Thoracic aorta (tissue), 2 donors: ENCODE results near the gene SSBP3. TPM values are rescaled to one million over a fixed set of nuclear protein-coding genes. Genes with fewer than 3 reads are reported as not detected.
A peak's percentile ranks its signal among the peaks of the same experiment; 100 is the strongest.
"Not testable (repeated sequence)": the region's sequence is repeated elsewhere in the genome, so short reads cannot be mapped to it uniquely, and the experiment has no call there.

Experiments
- ATAC-seq: fragments of 150-250 bp; one replicate; pipeline ENCODE4 v1.8.0; 2017; ENCODE audit warnings: low read depth; ENCODE audit not compliant: insufficient number of reproducible peaks, low FRiP score
- DNase-seq: peaks from one replicate; pipeline ENCODE4 v3.0.0-alpha.2; 2020; ENCODE audit warnings: low spot score
- H3K27ac ChIP-seq, 2 donors: fragments of 200-600 bp; sonication (generic); 1 replicate in 1 of 2; 2 replicates in 1 of 2; pipeline ENCODE4 v1.5.1; 2016; ENCODE audit warnings: mild to moderate bottlenecking in 2 of 2, moderate library complexity in 2 of 2
- H3K27me3 ChIP-seq: fragments of 200-600 bp; sonication (generic); replicated peaks from 2 replicates; pipeline ENCODE4 v1.6.0; 2016; ENCODE audit warnings: mild to moderate bottlenecking; ENCODE audit not compliant: insufficient read depth
- H3K36me3 ChIP-seq: fragments of 200-600 bp; sonication (generic); one replicate; pipeline ENCODE4 v1.5.1; 2016
- H3K4me1 ChIP-seq, 2 donors: fragments of 200-600 bp; sonication (generic); 1 replicate in 1 of 2; 2 replicates in 1 of 2; pipeline versions ENCODE4 v1.5.1 to v1.6.0; 2016; ENCODE audit warnings: low read depth in 2 of 2, mild to moderate bottlenecking in 1 of 2; ENCODE audit not compliant: control insufficient read depth in 1 of 2
- H3K4me3 ChIP-seq: fragments of 200-600 bp; sonication (generic); 2 replicates; pipeline ENCODE4 v1.5.1; 2016; ENCODE audit warnings: mild to moderate bottlenecking
- H3K9me3 ChIP-seq: fragments of 200-600 bp; sonication (generic); 2 replicates; pipeline ENCODE4 v1.5.1; 2016
- total RNA-seq, 2 donors: library from RNA; depleted of rRNA; stranded (reverse); fragments of >200 nt; gene quantifications; one replicate each; pipeline versions ENCODE4 v1.1.0 to v1.2.3, GENCODE V29; 2016
- TF ChIP-seq, protein P1 (sequence below): fragments of 200-600 bp; sonication (generic); IDR thresholded peaks from one replicate; pipeline ENCODE4 v1.5.1; 2019; ENCODE audit warnings: antibody characterized with exemption

Gene SSBP3
- total RNA-seq, 2 donors from 2014 or later: 33.4 to 87.1 TPM

DNA sequence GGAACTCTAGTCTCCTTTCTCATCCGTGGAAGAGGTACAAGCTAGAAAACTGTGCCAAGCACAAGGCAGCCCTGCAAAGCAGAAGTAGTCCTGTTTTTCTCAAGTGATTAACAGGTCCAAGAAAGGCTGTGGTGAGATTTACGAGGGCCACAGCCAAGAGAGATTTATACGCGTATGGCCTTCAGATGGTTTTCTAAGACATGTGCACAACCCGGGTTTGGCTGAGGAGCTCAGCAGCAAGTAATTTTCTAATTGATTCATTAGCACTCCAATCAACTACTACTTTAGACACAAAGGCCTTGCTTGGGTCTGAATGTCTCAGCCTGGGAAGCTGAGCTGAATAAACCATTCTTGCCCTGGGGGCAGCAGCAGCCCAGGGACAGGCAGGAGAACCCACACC is 55.8 kb downstream of the SSBP3 start:
- Histone ChIP-seq H3K4me3 (no peak overlapping the region), H3K27ac (peak overlapping the region in 1 of 2 donors; percentile 0)
- no peak for DNase-seq

DNA sequence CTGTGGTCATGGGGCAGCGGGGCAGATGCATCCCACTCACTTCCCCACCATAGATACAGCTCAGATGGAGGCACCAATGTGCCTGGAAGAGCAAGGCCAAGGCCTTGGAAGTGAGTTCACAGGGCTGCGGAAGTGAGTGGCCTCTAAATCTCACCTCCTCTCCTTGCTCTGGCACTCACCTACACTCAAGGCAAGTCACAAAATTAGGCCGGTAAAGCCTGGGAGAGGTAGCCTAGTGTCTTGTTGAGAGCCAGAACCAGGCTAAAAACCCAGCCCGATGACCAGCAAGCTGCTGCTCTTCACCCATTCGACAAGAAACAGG is 57.5 kb downstream of the SSBP3 start:
- Histone ChIP-seq H3K4me3 (no peak overlapping the region), H3K4me1 (peaks cover 0 to 27% of the 10 kb centered on the region in 2 donors), H3K36me3 (no peaks in the 10 kb centered on the region), H3K27me3 (no peaks in the 10 kb centered on the region), H3K9me3 (no peaks in the 10 kb centered on the region), H3K27ac (no peak overlapping the region)
- DNase-seq: no peak
- TF ChIP-seq, protein P1, sequence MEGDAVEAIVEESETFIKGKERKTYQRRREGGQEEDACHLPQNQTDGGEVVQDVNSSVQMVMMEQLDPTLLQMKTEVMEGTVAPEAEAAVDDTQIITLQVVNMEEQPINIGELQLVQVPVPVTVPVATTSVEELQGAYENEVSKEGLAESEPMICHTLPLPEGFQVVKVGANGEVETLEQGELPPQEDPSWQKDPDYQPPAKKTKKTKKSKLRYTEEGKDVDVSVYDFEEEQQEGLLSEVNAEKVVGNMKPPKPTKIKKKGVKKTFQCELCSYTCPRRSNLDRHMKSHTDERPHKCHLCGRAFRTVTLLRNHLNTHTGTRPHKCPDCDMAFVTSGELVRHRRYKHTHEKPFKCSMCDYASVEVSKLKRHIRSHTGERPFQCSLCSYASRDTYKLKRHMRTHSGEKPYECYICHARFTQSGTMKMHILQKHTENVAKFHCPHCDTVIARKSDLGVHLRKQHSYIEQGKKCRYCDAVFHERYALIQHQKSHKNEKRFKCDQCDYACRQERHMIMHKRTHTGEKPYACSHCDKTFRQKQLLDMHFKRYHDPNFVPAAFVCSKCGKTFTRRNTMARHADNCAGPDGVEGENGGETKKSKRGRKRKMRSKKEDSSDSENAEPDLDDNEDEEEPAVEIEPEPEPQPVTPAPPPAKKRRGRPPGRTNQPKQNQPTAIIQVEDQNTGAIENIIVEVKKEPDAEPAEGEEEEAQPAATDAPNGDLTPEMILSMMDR: no peak
- ATAC-seq: no peak

More for the DNA sequence above, 55.8 kb downstream of the SSBP3 start:
- TF ChIP-seq, protein P1: no peak
- H3K9me3 ChIP-seq: no peaks in the 10 kb centered on the region
- H3K36me3 ChIP-seq: no peaks in the 10 kb centered on the region
- H3K4me1 ChIP-seq: peaks cover 0 to 27% of the 10 kb centered on the region in 2 donors
- no peak for ATAC-seq
- H3K27me3 ChIP-seq: no peaks in the 10 kb centered on the region

DNA sequence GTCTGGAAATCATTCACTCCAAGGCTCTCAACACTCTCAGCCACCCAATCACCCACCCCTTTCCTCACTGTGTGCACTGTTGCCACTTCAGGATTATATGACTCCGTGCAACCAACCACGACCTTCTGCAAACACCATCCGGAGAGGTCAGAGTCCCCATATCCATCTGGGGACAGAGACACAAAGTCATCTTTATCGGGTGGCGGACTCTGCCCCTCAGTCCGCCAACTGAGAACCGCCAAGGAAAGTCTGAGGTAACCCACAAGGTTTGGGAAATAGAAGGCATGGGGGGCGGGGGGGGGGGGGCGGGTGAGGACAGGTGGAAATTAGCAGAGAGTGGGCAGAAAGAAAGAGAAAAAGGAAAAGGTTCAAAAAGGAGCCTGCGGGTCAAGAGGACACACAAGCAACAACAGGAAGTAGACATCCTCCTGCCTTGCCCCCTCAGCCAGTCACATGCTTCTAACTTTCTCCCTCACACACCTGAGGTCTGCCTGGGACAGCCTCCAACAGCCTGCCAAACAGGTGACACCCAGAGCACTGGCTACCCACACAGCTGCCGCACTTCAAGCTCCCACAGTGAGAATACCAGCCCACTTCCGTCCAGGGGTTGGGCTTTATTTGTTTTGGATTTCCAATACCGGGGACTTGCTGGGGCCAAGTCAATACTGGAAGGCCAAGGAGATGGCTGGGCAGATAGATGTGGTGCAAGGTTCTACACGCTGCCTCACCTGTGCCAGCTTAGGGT is 58.1 kb downstream of the SSBP3 start:
- H3K4me3 ChIP-seq: no peak overlapping the region
- no peak for ATAC-seq
- no peaks in the 10 kb centered on the region for H3K36me3 ChIP-seq
- H3K9me3 ChIP-seq: no peaks in the 10 kb centered on the region
- TF ChIP-seq, protein P1: no peak
- no peak overlapping the region for H3K27ac ChIP-seq
- no peaks in the 10 kb centered on the region for H3K27me3 ChIP-seq
- H3K4me1 ChIP-seq: peaks cover 0 to 27% of the 10 kb centered on the region in 2 donors
- DNase-seq: no peak

DNA sequence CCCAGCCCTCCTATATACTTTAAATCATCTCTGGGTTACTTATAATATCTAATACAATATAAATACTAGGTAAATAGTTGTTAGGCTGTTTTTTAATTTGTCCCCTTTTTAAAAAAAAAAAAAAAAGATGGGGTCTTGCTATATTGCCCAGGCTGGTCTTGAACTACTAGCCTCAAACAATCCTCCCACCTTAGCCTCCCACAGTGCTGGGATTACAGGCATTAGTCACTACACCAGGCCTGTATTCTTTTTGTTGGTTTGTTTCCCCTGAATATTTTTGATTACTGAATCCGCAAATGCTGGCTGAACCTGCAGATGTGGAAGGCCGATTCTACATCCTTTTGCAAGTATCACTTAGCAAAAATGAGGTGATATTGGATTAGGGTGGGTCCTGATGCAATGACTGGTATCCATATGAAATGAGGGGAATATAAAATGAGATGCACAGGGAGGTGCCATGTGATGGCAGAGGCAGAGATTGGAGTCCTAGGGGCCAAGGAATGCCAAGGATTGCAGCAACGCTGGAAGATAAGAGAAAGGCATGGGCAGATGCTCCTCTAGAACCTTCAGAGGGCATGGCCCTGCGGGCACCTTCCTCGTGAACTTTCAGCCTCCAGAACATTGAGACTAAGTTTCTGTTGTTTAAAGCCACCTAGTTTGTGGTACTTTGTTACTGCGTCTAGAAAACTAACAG is 58.8 kb downstream of the SSBP3 start:
- no peaks in the 10 kb centered on the region for H3K36me3 ChIP-seq
- no peak for ATAC-seq
- H3K4me1 ChIP-seq: peaks cover 0 to 27% of the 10 kb centered on the region in 2 donors
- no peak overlapping the region for H3K4me3 ChIP-seq
- no peaks in the 10 kb centered on the region for H3K9me3 ChIP-seq
- H3K27me3 ChIP-seq: no peaks in the 10 kb centered on the region
- TF ChIP-seq, protein P1: no peak
- no peak for DNase-seq
- H3K27ac ChIP-seq: no peak overlapping the region

DNA sequence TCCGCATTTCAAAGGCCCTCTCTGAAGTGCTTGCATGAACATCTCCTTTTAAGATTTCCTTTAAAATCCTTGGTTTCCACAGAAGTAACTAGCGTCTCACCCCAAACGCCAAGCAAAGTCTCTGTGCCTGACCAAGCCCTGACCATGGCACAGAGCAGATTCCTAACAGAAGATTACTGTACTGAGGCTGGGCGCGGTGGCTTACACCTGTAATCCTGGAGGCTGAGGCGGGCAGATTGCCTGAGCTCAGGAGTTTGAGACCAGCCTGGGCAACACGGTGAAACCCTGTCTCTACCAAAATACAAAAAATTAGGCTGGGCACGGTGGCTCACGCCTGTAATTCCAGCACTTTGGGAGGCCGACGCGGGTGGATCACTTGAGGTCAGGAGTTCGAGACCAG is 60.6 kb downstream of the SSBP3 start:
- not testable (repeated sequence) for ATAC-seq, H3K27me3 ChIP-seq

More for the DNA sequence above, 60.6 kb downstream of the SSBP3 start:
- not testable (repeated sequence) for H3K4me3 ChIP-seq, DNase-seq, H3K36me3 ChIP-seq, H3K9me3 ChIP-seq, H3K27ac ChIP-seq
- peaks cover 0 to 17% of the 10 kb centered on the region in 2 donors for H3K4me1 ChIP-seq
